Mesendoderm (in vitro differentiated cells): ENCODE results near the gene CTIF.

Source experiments
- DNase-seq: peaks from one replicate; pipeline ENCODE4 v3.0.0; 2013
- H2AK5ac ChIP-seq: 2 replicates; pipeline ENCODE4 v1.6.1; 2013; ENCODE audit warnings: low read length, inconsistent platforms
- H2BK120ac ChIP-seq: 2 replicates; pipeline ENCODE4 v1.6.1; 2013; ENCODE audit warnings: low read depth, mild to moderate bottlenecking, low read length, moderate library complexity, mixed read lengths
- H2BK15ac ChIP-seq: replicated peaks from 2 replicates; pipeline ENCODE4 v1.6.1; 2013; ENCODE audit warnings: low read depth, mild to moderate bottlenecking, moderate library complexity
- H2BK5ac ChIP-seq: 2 replicates; pipeline ENCODE4 v1.6.1; 2013; ENCODE audit warnings: low read length, inconsistent platforms
- H3K18ac ChIP-seq: 2 replicates; pipeline ENCODE4 v1.6.1; 2013; ENCODE audit warnings: mild to moderate bottlenecking, low read length, mixed read lengths
- H3K23ac ChIP-seq: one replicate; pipeline ENCODE4 v1.6.1; 2013; ENCODE audit warnings: low read length
- H3K27ac ChIP-seq: 2 replicates; pipeline ENCODE4 v1.5.1; 2013; ENCODE audit warnings: low read depth, mild to moderate bottlenecking, inconsistent platforms, low read length, moderate library complexity
- H3K27me3 ChIP-seq: 2 replicates; pipeline ENCODE4 v1.6.1; 2013; ENCODE audit warnings: low read length, control low read depth, mild to moderate bottlenecking, inconsistent platforms; ENCODE audit not compliant: insufficient read depth, poor library complexity
- H3K36me3 ChIP-seq: 2 replicates; pipeline ENCODE4 v1.6.1; 2013; ENCODE audit warnings: low read length, inconsistent platforms; ENCODE audit not compliant: control insufficient read depth, insufficient read depth
- H3K4ac ChIP-seq: one replicate; pipeline ENCODE4 v1.6.1; 2013; ENCODE audit warnings: low read depth, mild to moderate bottlenecking, low read length, moderate library complexity
- H3K4me1 ChIP-seq: 2 replicates; pipeline ENCODE4 v1.6.1; 2013; ENCODE audit warnings: low read depth, low read length, inconsistent platforms; ENCODE audit not compliant: control insufficient read depth
- H3K4me2 ChIP-seq: 2 replicates; pipeline ENCODE4 v1.6.1; 2013; ENCODE audit warnings: low read length
- H3K4me3 ChIP-seq: 2 replicates; pipeline ENCODE4 v1.5.1; 2013; ENCODE audit warnings: mild to moderate bottlenecking, low read length
- H3K56ac ChIP-seq: one replicate; pipeline ENCODE4 v1.6.1; 2013; ENCODE audit warnings: low read length
- H3K79me1 ChIP-seq: 2 replicates; pipeline ENCODE4 v1.6.1; 2013; ENCODE audit warnings: low read length, inconsistent platforms
- H3K79me2 ChIP-seq: 2 replicates; pipeline ENCODE4 v1.6.1; 2013; ENCODE audit warnings: mild to moderate bottlenecking, low read length; ENCODE audit not compliant: control insufficient read depth, insufficient read depth
- H3K9ac ChIP-seq: 2 replicates; pipeline ENCODE4 v1.6.1; 2013; ENCODE audit warnings: low read length, inconsistent platforms
- H4K5ac ChIP-seq: one replicate; pipeline ENCODE4 v1.6.1; 2013; ENCODE audit warnings: low read length
- H4K8ac ChIP-seq: one replicate; pipeline ENCODE4 v1.6.1; 2013; ENCODE audit warnings: low read depth, mild to moderate bottlenecking, control low read depth, low read length, moderate library complexity
- WGBS: extraction: QIAGEN DNeasy Blood & Tissue Kit; methylation state at CpG from one replicate; pipeline ENCODE4 v1.1.7; 2013; ENCODE audit warnings: low lambda C conversion rate, missing lambda C conversion rate; ENCODE audit not compliant: insufficient coverage; ENCODE audit errors: extremely low coverage; 5-methylcytosine and 5-hydroxymethylcytosine counted together

Gene CTIF

GRCh38 chr18:48623468-48624235 is 84.8 kb downstream of the CTIF start:
- peak; percentile 89 for DNase-seq
- Histone ChIP-seq H2BK120ac (no peak overlapping the region), H3K36me3 (no peaks in the 10 kb centered on the region), H2BK15ac (no peak overlapping the region), H3K4me3 (no peak overlapping the region), H3K79me2 (no peaks in the 10 kb centered on the region), H4K5ac (no peak overlapping the region), H3K18ac (no peak overlapping the region), H3K27ac (no peak overlapping the region), H3K4me1 (no peaks in the 10 kb centered on the region), H3K23ac (no peak overlapping the region), H3K4ac (no peak overlapping the region), H3K79me1 (no peaks in the 10 kb centered on the region), H3K4me2 (no peak overlapping the region), H4K8ac (no peak overlapping the region), H2AK5ac (no peak overlapping the region), H3K9ac (no peak overlapping the region), H2BK5ac (no peak overlapping the region), H3K27me3 (no peaks in the 10 kb centered on the region), H3K56ac (no peak overlapping the region)
- WGBS = no CpG with 5 or more reads among the region's 7 CpGs

- Histone ChIP-seq H4K8ac (no peak overlapping the region), H3K27ac (no peak overlapping the region), H3K23ac (no peak overlapping the region), H3K18ac (no peak overlapping the region), H2BK120ac (no peak overlapping the region), H3K27me3 (no peaks in the 10 kb centered on the region), H3K4me1 (no peaks in the 10 kb centered on the region), H2AK5ac (no peak overlapping the region), H3K4ac (no peak overlapping the region), H3K79me2 (no peaks in the 10 kb centered on the region), H3K4me2 (no peak overlapping the region), H2BK5ac (no peak overlapping the region), H3K4me3 (no peak overlapping the region), H2BK15ac (no peak overlapping the region), H3K9ac (no peak overlapping the region), H3K79me1 (no peaks in the 10 kb centered on the region), H4K5ac (no peak overlapping the region), H3K36me3 (no peaks in the 10 kb centered on the region), H3K56ac (no peak overlapping the region)
- 100% methylated on average over 1 of the region's 4 CpGs for WGBS
- no peak for DNase-seq
These were observed 86.0 kb downstream of the CTIF start for GRCh38 chr18:48624856-48625255.

- Histone ChIP-seq H3K79me1 (no peaks in the 10 kb centered on the region), H3K4ac (no peak overlapping the region), H3K36me3 (no peaks in the 10 kb centered on the region), H2BK5ac (no peak overlapping the region), H4K8ac (no peak overlapping the region), H3K23ac (no peak overlapping the region), H3K4me2 (no peak overlapping the region), H2BK120ac (no peak overlapping the region), H3K4me1 (no peaks in the 10 kb centered on the region), H4K5ac (no peak overlapping the region), H3K79me2 (no peaks in the 10 kb centered on the region), H3K18ac (no peak overlapping the region), H3K56ac (no peak overlapping the region), H3K9ac (no peak overlapping the region), H3K27me3 (no peaks in the 10 kb centered on the region), H2BK15ac (no peak overlapping the region), H3K4me3 (no peak overlapping the region), H3K27ac (no peak overlapping the region), H2AK5ac (no peak overlapping the region)
- peak; percentile 73 for DNase-seq
- no CpG with 5 or more reads among the region's 3 CpGs for WGBS
These were observed 88.4 kb downstream of the CTIF start for GRCh38 chr18:48627216-48627615.

GRCh38 chr18:48629730-48630324 is 91.0 kb downstream of the CTIF start:
- DNase-seq = peak; percentile 60

GRCh38 chr18:48631851-48632250 is 93.0 kb downstream of the CTIF start:
- WGBS = no CpG with 5 or more reads among the region's 6 CpGs
- Histone ChIP-seq H2BK5ac (no peak overlapping the region), H3K27ac (no peak overlapping the region), H3K79me1 (no peaks in the 10 kb centered on the region), H3K36me3 (no peaks in the 10 kb centered on the region), H2AK5ac (no peak overlapping the region), H3K4me3 (no peak overlapping the region), H3K4me2 (no peak overlapping the region), H2BK120ac (no peak overlapping the region), H3K4me1 (no peaks in the 10 kb centered on the region), H4K5ac (no peak overlapping the region), H3K23ac (no peak overlapping the region), H3K56ac (no peak overlapping the region), H3K79me2 (no peaks in the 10 kb centered on the region), H3K27me3 (no peaks in the 10 kb centered on the region), H3K4ac (no peak overlapping the region), H3K9ac (no peak overlapping the region), H3K18ac (no peak overlapping the region), H4K8ac (no peak overlapping the region), H2BK15ac (no peak overlapping the region)
- no peak for DNase-seq

More at GRCh38 chr18:48629730-48630324, 91.0 kb downstream of the CTIF start:
- H3K56ac ChIP-seq = no peak overlapping the region
- H3K36me3 ChIP-seq = no peaks in the 10 kb centered on the region
- H4K8ac ChIP-seq = no peak overlapping the region
- no peaks in the 10 kb centered on the region for H3K27me3 ChIP-seq
- no peak overlapping the region for H3K4ac ChIP-seq
- H2BK5ac ChIP-seq = no peak overlapping the region
- no peaks in the 10 kb centered on the region for H3K79me2 ChIP-seq
- H3K23ac ChIP-seq = no peak overlapping the region
- H4K5ac ChIP-seq = no peak overlapping the region
- no peak overlapping the region for H2BK120ac ChIP-seq
- H3K9ac ChIP-seq = no peak overlapping the region
- H3K79me1 ChIP-seq = no peaks in the 10 kb centered on the region
- no peak overlapping the region for H2AK5ac ChIP-seq
- no peaks in the 10 kb centered on the region for H3K4me1 ChIP-seq
- no peak overlapping the region for H2BK15ac ChIP-seq
- no peak overlapping the region for H3K4me2 ChIP-seq
- H3K4me3 ChIP-seq = no peak overlapping the region
- H3K27ac ChIP-seq = no peak overlapping the region
- H3K18ac ChIP-seq = no peak overlapping the region
- no CpG with 5 or more reads among the region's 7 CpGs for WGBS
